IgD-negative memory B cell (primary cell): Measurements from ENCODE around the gene PPM1F. TPM values are rescaled to one million over a fixed set of nuclear protein-coding genes. Genes with fewer than 3 reads are reported as not detected.
"Not testable (repeated sequence)": the region's sequence is repeated elsewhere in the genome, so short reads cannot be mapped to it uniquely, and the experiment has no call there.

Source experiments
- H3K27ac Mint-ChIP-seq, 3 donors: one replicate each; pipeline ENCODE4 v1.8.0; 2020 to 2022; ENCODE audit warnings: mild to moderate bottlenecking in 3 of 3, mixed read lengths in 3 of 3, moderate library complexity in 1 of 3
- H3K27me3 Mint-ChIP-seq: one replicate; pipeline ENCODE4 v1.8.0; 2021; ENCODE audit warnings: mixed read lengths
- H3K36me3 Mint-ChIP-seq: one replicate; pipeline ENCODE4 v1.8.0; 2020; ENCODE audit warnings: mild to moderate bottlenecking, mixed read lengths
- H3K4me1 Mint-ChIP-seq, 3 donors: one replicate each; pipeline ENCODE4 v1.8.0; 2020 to 2022; ENCODE audit warnings: mixed read lengths in 3 of 3, mild to moderate bottlenecking in 1 of 3
- H3K4me3 Mint-ChIP-seq, 4 donors: one replicate each; pipeline ENCODE4 v1.8.0; 2020 to 2022; ENCODE audit warnings: mild to moderate bottlenecking in 4 of 4, mixed read lengths in 4 of 4, moderate library complexity in 3 of 4
- H3K9me3 Mint-ChIP-seq, 3 donors: one replicate each; pipeline ENCODE4 v1.8.0; 2020 to 2021; ENCODE audit warnings: mixed read lengths in 3 of 3, mild to moderate bottlenecking in 1 of 3
- polyA plus RNA-seq: library from polyadenylated mRNA; unstranded; fragments of 300-500 nt; fragmentation: Illumina TruSeq; gene quantifications from one replicate; pipeline ENCODE4 v1.2.3, GENCODE V29; 2021

The PPM1F gene
- polyA plus RNA-seq, 1 donor from 2014 or later = 9.6 TPM

GRCh38 chr22:21917181-21917958, 35.3 kb downstream of the PPM1F start:
- Mint-ChIP-seq H3K9me3 (no peaks in the 10 kb centered on the region), H3K36me3 (no peaks in the 10 kb centered on the region), H3K4me3 (no peak overlapping the region), H3K27ac (no peak overlapping the region), H3K4me1 (no peaks in the 10 kb centered on the region), H3K27me3 (no peaks in the 10 kb centered on the region)

GRCh38 chr22:21916309-21916918, 36.2 kb downstream of the PPM1F start:
- no peak overlapping the region for H3K4me3 Mint-ChIP-seq

GRCh38 chr22:21915624-21916308, 36.9 kb downstream of the PPM1F start:
- Mint-ChIP-seq H3K36me3 (no peaks in the 10 kb centered on the region), H3K4me3 (no peak overlapping the region), H3K9me3 (no peaks in the 10 kb centered on the region), H3K4me1 (peaks cover 0 to 2% (median 2%) of the 10 kb centered on the region in 3 donors), H3K27ac (no peak overlapping the region), H3K27me3 (no peaks in the 10 kb centered on the region)

More at GRCh38 chr22:21916309-21916918, 36.2 kb downstream of the PPM1F start:
- Mint-ChIP-seq H3K27ac (no peak overlapping the region), H3K36me3 (no peaks in the 10 kb centered on the region), H3K9me3 (no peaks in the 10 kb centered on the region), H3K4me1 (peaks cover 0 to 2% (median 2%) of the 10 kb centered on the region in 3 donors), H3K27me3 (no peaks in the 10 kb centered on the region)

- H3K9me3 Mint-ChIP-seq, H3K4me1 Mint-ChIP-seq, H3K36me3 Mint-ChIP-seq, H3K4me3 Mint-ChIP-seq, H3K27ac Mint-ChIP-seq, H3K27me3 Mint-ChIP-seq: not testable (repeated sequence)
These were observed 38.5 kb downstream of the PPM1F start for GRCh38 chr22:21914033-21914642.

- H3K4me3 Mint-ChIP-seq, H3K9me3 Mint-ChIP-seq, H3K4me1 Mint-ChIP-seq, H3K36me3 Mint-ChIP-seq, H3K27me3 Mint-ChIP-seq, H3K27ac Mint-ChIP-seq: not testable (repeated sequence)
These were observed 42.3 kb downstream of the PPM1F start for GRCh38 chr22:21910367-21910766.

GRCh38 chr22:21909871-21910270, 42.8 kb downstream of the PPM1F start:
- Mint-ChIP-seq H3K27ac (no peak overlapping the region), H3K9me3 (no peaks in the 10 kb centered on the region), H3K4me1 (peaks cover 0 to 2% (median 2%) of the 10 kb centered on the region in 3 donors), H3K36me3 (peaks cover 2% of the 10 kb centered on the region), H3K27me3 (no peaks in the 10 kb centered on the region), H3K4me3 (peak overlapping the region in 1 of 4 donors; percentile 37)

- H3K27me3 Mint-ChIP-seq = no peaks in the 10 kb centered on the region
- no peak overlapping the region for H3K27ac Mint-ChIP-seq
- no peak overlapping the region for H3K4me3 Mint-ChIP-seq
- H3K9me3 Mint-ChIP-seq = no peaks in the 10 kb centered on the region
- H3K36me3 Mint-ChIP-seq = peaks cover 2% of the 10 kb centered on the region
- peaks cover 0 to 2% (median 2%) of the 10 kb centered on the region in 3 donors for H3K4me1 Mint-ChIP-seq
These were observed 44.8 kb downstream of the PPM1F start for GRCh38 chr22:21907638-21908522.

GRCh38 chr22:21905234-21905633, 47.4 kb downstream of the PPM1F start:
- H3K36me3 Mint-ChIP-seq, H3K4me1 Mint-ChIP-seq, H3K4me3 Mint-ChIP-seq, H3K9me3 Mint-ChIP-seq, H3K27me3 Mint-ChIP-seq, H3K27ac Mint-ChIP-seq: not testable (repeated sequence)

GRCh38 chr22:21904250-21904789, 48.3 kb downstream of the PPM1F start:
- Mint-ChIP-seq H3K27ac (no peak overlapping the region), H3K27me3 (no peaks in the 10 kb centered on the region), H3K36me3 (peaks cover 2% of the 10 kb centered on the region), H3K9me3 (no peaks in the 10 kb centered on the region), H3K4me1 (peaks cover 0 to 3% (median 2%) of the 10 kb centered on the region in 3 donors), H3K4me3 (no peak overlapping the region)

- Mint-ChIP-seq H3K4me1 (peaks cover 0 to 3% (median 2%) of the 10 kb centered on the region in 3 donors), H3K4me3 (no peak overlapping the region), H3K9me3 (no peaks in the 10 kb centered on the region), H3K27ac (no peak overlapping the region), H3K27me3 (no peaks in the 10 kb centered on the region), H3K36me3 (peaks cover 2% of the 10 kb centered on the region)
These were observed 49.4 kb downstream of the PPM1F start for GRCh38 chr22:21903283-21903682.

- Mint-ChIP-seq H3K27ac (no peak overlapping the region), H3K36me3 (peaks cover 2% of the 10 kb centered on the region), H3K27me3 (no peaks in the 10 kb centered on the region), H3K4me3 (no peak overlapping the region), H3K4me1 (peaks cover 0 to 3% (median 2%) of the 10 kb centered on the region in 3 donors), H3K9me3 (no peaks in the 10 kb centered on the region)
These were observed 50.2 kb downstream of the PPM1F start for GRCh38 chr22:21902296-21903087.

- H3K4me1 Mint-ChIP-seq = peaks cover 0 to 3% (median 2%) of the 10 kb centered on the region in 3 donors
- peak overlapping the region in 1 of 3 donors; percentile 31 for H3K27ac Mint-ChIP-seq
- no peak overlapping the region for H3K4me3 Mint-ChIP-seq
- H3K9me3 Mint-ChIP-seq = no peaks in the 10 kb centered on the region
- no peaks in the 10 kb centered on the region for H3K27me3 Mint-ChIP-seq
- H3K36me3 Mint-ChIP-seq = no peaks in the 10 kb centered on the region
These were observed 54.2 kb downstream of the PPM1F start for GRCh38 chr22:21898354-21898896.

GRCh38 chr22:21896951-21897513, 55.6 kb downstream of the PPM1F start:
- H3K4me3 Mint-ChIP-seq = no peak overlapping the region
- no peaks in the 10 kb centered on the region for H3K9me3 Mint-ChIP-seq
- H3K27me3 Mint-ChIP-seq = no peaks in the 10 kb centered on the region
- H3K27ac Mint-ChIP-seq = no peak overlapping the region
- no peaks in the 10 kb centered on the region for H3K36me3 Mint-ChIP-seq
- H3K4me1 Mint-ChIP-seq = peaks cover 0 to 3% (median 2%) of the 10 kb centered on the region in 3 donors
